WERI-Rb-1 (cell line): Measurements from ENCODE around the gene DNAH1.

ENCODE experiments used
- DNase-seq: peaks from one replicate; pipeline ENCODE4 v3.0.0-alpha.2; 2020
- H3K27ac ChIP-seq: fragments of 250-450 bp; sonication (Bioruptor Pico); 2 replicates; pipeline ENCODE4 v1.5.1; 2020; ENCODE audit warnings: mild to moderate bottlenecking, moderate library complexity
- H3K27me3 ChIP-seq: fragments of 250-450 bp; sonication (Bioruptor Pico); 2 replicates; pipeline ENCODE4 v1.5.1; 2021; ENCODE audit warnings: mild to moderate bottlenecking, low read depth, moderate library complexity; ENCODE audit not compliant: insufficient read depth, severe bottlenecking
- H3K36me3 ChIP-seq: fragments of 250-450 bp; sonication (Bioruptor Pico); 2 replicates; pipeline ENCODE4 v1.5.1; 2020; ENCODE audit warnings: mild to moderate bottlenecking, moderate library complexity
- H3K4me3 ChIP-seq: 2 replicates; pipeline ENCODE4 v1.5.1; 2011; ENCODE audit warnings: low read depth, mild to moderate bottlenecking, control low read depth, low read length
- H3K9me3 ChIP-seq: fragments of 250-450 bp; sonication (Bioruptor Pico); 2 replicates; pipeline ENCODE4 v1.5.1; 2021; ENCODE audit warnings: mild to moderate bottlenecking, moderate library complexity; ENCODE audit not compliant: severe bottlenecking
- CTCF ChIP-seq: IDR thresholded peaks from 2 replicates; pipeline ENCODE4 v1.5.1; 2011; ENCODE audit warnings: low read depth, mild to moderate bottlenecking, control low read depth, inconsistent platforms, low read length

DNAH1 gene

DNA sequence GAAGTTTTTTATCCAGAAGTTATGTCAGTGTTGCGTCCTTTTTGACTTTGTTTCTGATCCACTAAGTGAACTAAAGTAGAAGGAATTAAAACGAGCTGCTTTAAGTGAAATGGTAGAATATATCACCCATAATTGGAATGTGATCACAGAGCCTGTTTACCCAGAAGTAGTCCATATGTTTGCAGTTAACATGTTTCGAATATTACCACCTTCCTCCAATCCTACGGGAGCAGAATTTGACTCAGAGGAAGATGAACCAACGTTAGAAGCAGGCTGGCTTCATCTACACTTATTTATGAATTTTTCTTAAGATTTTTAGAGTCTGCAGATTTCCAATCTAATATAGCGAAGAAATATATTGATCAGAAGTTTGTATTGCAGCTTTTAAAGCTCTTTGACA, 57.6 kb downstream of the DNAH1 start:
- no peak for DNase-seq
- Histone ChIP-seq H3K36me3 (no peaks in the 10 kb centered on the region), H3K4me3 (no peak overlapping the region), H3K9me3 (no peaks in the 10 kb centered on the region), H3K27me3 (no peaks in the 10 kb centered on the region), H3K27ac (no peak overlapping the region)
- TF ChIP-seq CTCF: no peak

DNA sequence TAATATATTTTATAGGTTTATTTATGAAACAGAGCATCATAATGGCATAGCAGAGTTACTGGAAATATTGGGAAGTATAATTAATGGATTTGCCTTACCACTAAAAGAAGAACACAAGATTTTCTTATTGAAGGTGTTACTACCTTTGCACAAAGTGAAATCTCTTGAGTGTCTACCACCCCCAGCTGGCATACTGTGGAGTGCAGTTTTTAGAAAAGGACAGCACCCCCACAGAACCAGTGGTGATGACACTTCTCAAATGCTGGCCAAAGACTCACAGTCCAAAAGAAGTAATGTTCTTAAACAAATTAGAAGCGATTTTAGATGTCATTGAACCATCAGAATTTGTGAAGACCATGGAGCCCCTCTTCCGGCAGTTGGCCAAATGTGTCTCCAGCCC, 58.1 kb downstream of the DNAH1 start:
- DNase-seq: no peak
- Histone ChIP-seq H3K4me3 (no peak overlapping the region), H3K9me3 (no peaks in the 10 kb centered on the region), H3K36me3 (no peaks in the 10 kb centered on the region), H3K27me3 (no peaks in the 10 kb centered on the region), H3K27ac (no peak overlapping the region)
- peak; percentile 39; the same call in 1 of the 2 replicates for TF ChIP-seq CTCF

DNA sequence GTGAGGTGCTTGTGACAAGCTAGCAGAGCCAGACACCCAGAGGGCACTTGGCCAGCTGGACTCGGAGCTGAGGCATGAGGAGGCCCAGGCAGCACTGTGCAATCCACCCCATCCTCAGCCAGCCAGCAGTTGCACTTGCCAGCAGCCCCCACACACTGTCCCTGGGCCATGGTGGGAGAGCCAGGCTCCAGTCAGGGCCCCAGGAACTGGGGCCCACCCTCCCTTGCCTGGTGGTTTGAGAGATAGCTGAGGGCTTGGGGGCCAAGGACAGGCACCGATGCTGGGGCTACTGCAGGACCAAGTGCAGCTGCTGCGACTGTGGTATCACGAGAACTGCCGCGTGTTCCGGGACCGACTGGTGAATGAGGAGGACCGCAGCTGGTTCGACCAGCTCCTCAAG, 63.5 kb downstream of the DNAH1 start:
- Histone ChIP-seq H3K9me3 (no peaks in the 10 kb centered on the region), H3K36me3 (no peaks in the 10 kb centered on the region), H3K27ac (no peak overlapping the region), H3K27me3 (no peaks in the 10 kb centered on the region), H3K4me3 (no peak overlapping the region)
- no peak for TF ChIP-seq CTCF
- no peak for DNase-seq

DNA sequence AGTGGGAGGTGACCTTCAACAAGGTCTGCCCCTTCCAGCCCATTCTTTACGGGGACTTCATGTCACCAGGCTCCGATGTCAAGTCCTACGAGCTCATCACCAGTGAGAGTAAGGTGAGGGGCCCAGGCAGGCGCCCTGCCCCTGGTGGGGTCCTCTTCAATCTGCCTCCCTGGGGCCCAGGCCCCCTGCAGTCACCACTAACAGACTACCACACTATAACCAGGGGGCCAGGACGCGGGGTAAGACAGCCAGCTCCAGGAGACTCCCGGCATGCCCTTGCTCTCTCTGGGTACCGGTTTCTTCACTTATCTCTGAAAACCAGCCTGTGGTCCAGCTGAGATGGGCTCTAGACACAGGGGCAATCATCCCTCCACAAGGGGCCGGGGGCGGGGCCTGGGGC, 63.9 kb downstream of the DNAH1 start:
- no peak overlapping the region for H3K4me3 ChIP-seq
- no peak overlapping the region for H3K27ac ChIP-seq
- H3K36me3 ChIP-seq: no peaks in the 10 kb centered on the region
- no peaks in the 10 kb centered on the region for H3K27me3 ChIP-seq
- no peak for TF ChIP-seq CTCF
- no peak for DNase-seq
- H3K9me3 ChIP-seq: no peaks in the 10 kb centered on the region

DNA sequence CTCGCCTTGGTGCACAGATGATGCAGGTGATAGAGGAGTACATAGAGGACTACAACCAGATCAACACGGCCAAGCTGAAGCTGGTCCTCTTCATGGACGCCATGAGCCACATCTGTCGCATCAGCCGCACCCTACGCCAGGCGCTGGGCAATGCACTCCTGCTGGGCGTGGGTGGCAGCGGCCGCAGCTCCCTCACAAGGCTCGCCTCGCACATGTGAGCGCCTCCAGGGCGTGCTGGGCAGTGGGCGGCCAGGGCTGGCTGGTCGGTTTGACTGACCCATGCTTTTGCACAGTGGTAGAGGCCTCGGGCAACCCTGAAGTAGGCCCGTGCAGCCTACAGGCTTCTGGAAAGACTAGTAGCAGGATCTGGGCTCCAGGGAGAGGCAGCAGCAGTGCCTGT, 65.5 kb downstream of the DNAH1 start:
- TF ChIP-seq CTCF: no peak
- H3K4me3 ChIP-seq: no peak overlapping the region
- no peak for DNase-seq
- H3K27ac ChIP-seq: no peak overlapping the region
- no peaks in the 10 kb centered on the region for H3K27me3 ChIP-seq
- H3K9me3 ChIP-seq: no peaks in the 10 kb centered on the region
- no peaks in the 10 kb centered on the region for H3K36me3 ChIP-seq

DNA sequence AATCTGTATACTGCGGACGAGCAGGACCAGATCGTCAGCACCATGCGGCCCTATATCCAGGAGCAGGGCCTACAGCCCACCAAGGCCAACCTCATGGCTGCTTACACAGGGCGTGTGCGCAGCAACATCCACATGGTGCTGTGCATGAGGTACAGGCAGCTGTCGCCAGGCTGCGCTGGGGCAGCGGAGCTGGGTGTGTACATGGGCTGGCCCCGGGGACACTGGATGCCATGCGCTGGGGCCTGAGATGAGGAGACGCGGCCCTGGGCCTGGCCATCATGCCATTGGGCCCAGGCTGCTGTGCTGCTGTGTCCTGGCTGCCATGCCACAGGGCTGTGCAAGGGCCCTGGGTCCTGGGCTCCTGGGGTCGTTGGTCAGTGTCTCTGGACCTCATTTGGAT, 67.3 kb downstream of the DNAH1 start:
- no peak for TF ChIP-seq CTCF
- H3K27ac ChIP-seq: no peak overlapping the region
- no peaks in the 10 kb centered on the region for H3K27me3 ChIP-seq
- no peaks in the 10 kb centered on the region for H3K36me3 ChIP-seq
- H3K4me3 ChIP-seq: no peak overlapping the region
- no peak for DNase-seq
- no peaks in the 10 kb centered on the region for H3K9me3 ChIP-seq
